ENCODE data around the gene CBLN3. TPM values are rescaled to one million over a fixed set of nuclear protein-coding genes. Genes with fewer than 3 reads are reported as not detected.

Gene CBLN3
- total and polyA plus RNA-seq, 12 donors: 0.24 to 2.5 (median 0.92) TPM

- ATAC-seq: no peak
- no peak for TF ChIP-seq CTCF (IDR thresholded peaks at IDR 0.05)
- H3K27me3 ChIP-seq: no peaks in the 10 kb centered on the region
- DNase-seq: no peak
- peaks cover 7 to 76% (median 65%) of the 10 kb centered on the region in 9 donors for H3K4me1 ChIP-seq
- intact Hi-C loops (cut with DNase I): loop anchor here in 7 of 10 donors (5.0 to 10.0 kb wide), 5 partner anchors 74 to 211 kb away; partner anchors contain the start of genes TINF2 (in 4 of the 7), GMPR2 (in 1 of the 7), NEDD8 (in 1 of the 7) and NFATC4 (in 1 of the 7)
- peak overlapping the region in 8 of 10 donors; percentile 7 to 82 (median 75) for H3K27ac ChIP-seq
- no peak overlapping the region for H3K4me3 ChIP-seq
- H3K9me3 ChIP-seq: no peaks in the 10 kb centered on the region
- peaks cover 0 to 81% (median 53%) of the 10 kb centered on the region in 9 donors for H3K36me3 ChIP-seq
- 54 to 63% methylated on average over 9 of the region's 9 CpGs for WGBS, 2 donors
Observed at GRCh38 chr14:24438223-24439097, 9.0 kb upstream of the CBLN3 start.

- peak overlapping the region in 9 of 10 donors; percentile 48 to 82 (median 74) for H3K27ac ChIP-seq
- WGBS, 2 donors: 61 to 65% methylated on average over 2 of the region's 2 CpGs
Observed at GRCh38 chr14:24437736-24438067, 8.2 kb upstream of the CBLN3 start.

GRCh38 chr14:24437020-24437735 lies 7.7 kb upstream of the CBLN3 start:
- Histone ChIP-seq H3K9me3 (no peaks in the 10 kb centered on the region), H3K27me3 (no peaks in the 10 kb centered on the region), H3K4me3 (peak overlapping the region in 1 of 10 donors; percentile 5), H3K36me3 (peaks cover 0 to 94% (median 66%) of the 10 kb centered on the region in 9 donors), H3K27ac (peak overlapping the region in 9 of 10 donors; percentile 48 to 82 (median 74)), H3K4me1 (peaks cover 7 to 80% (median 72%) of the 10 kb centered on the region in 9 donors)
- WGBS, 2 donors: 53 to 57% methylated on average over 12 of the region's 12 CpGs
- ATAC-seq: peak in 1 of 8 donors; percentile 8
- TF ChIP-seq CTCF (IDR thresholded peaks at IDR 0.05): peak in 5 of 9 donors; percentile 3 to 31 (median 4)
- intact Hi-C loops (cut with DNase I): loop anchor here in 7 of 10 donors (2.0 to 10.0 kb wide), 8 partner anchors 72 to 210 kb away; partner anchors contain the start of genes TINF2 (in 4 of the 7), ADCY4 (in 1 of the 7), GMPR2 (in 1 of the 7) and NEDD8 (in 1 of the 7)
- DNase-seq: no peak

More at GRCh38 chr14:24437736-24438067, 8.2 kb upstream of the CBLN3 start:
- Histone ChIP-seq H3K27me3 (no peaks in the 10 kb centered on the region), H3K36me3 (peaks cover 0 to 88% (median 61%) of the 10 kb centered on the region in 9 donors), H3K9me3 (no peaks in the 10 kb centered on the region), H3K4me3 (no peak overlapping the region), H3K4me1 (peaks cover 7 to 75% (median 67%) of the 10 kb centered on the region in 9 donors)
- DNase-seq (no peak), ATAC-seq (no peak)
- TF ChIP-seq CTCF (IDR thresholded peaks at IDR 0.05): no peak
- intact Hi-C loops (cut with DNase I): loop anchor here in 7 of 10 donors (2.0 to 10.0 kb wide), 8 partner anchors 73 to 210 kb away; partner anchors contain the start of genes TINF2 (in 4 of the 7), ADCY4 (in 1 of the 7), GMPR2 (in 1 of the 7) and NEDD8 (in 1 of the 7)

All from heart right ventricle (tissue), 16 donors.